Limb (tissue), 2 donors: ENCODE data around the gene SLC34A1.
"Not testable (repeated sequence)": the region's sequence is repeated elsewhere in the genome, so short reads cannot be mapped to it uniquely, and the experiment has no call there.

Source experiments
- DNase-seq, 2 donors: peaks; one replicate each; pipeline ENCODE4 v3.0.0-alpha.2; 2016; ENCODE audit errors: extremely low spot score in 2 of 2

Gene SLC34A1

DNA sequence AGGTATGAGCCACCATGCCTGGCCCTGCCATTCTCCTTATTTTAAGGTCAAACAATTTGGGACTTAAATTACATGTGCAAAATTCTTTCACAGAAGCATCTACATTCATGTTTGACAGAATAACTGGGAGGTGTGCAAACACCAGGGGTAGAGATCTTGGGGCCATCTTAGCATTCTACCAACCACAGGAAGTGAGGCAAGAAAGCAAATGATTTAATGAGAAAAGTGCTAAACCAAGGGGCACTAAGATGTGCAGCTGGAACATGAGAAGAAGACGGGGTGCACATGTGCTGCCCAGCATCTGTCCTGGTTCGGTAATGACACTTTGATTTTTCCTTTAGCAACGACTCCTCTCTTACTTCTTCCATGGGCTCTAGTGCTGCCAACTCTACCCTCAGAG, 26.3 kb downstream of the SLC34A1 start:
- DNase-seq = no peak

DNA sequence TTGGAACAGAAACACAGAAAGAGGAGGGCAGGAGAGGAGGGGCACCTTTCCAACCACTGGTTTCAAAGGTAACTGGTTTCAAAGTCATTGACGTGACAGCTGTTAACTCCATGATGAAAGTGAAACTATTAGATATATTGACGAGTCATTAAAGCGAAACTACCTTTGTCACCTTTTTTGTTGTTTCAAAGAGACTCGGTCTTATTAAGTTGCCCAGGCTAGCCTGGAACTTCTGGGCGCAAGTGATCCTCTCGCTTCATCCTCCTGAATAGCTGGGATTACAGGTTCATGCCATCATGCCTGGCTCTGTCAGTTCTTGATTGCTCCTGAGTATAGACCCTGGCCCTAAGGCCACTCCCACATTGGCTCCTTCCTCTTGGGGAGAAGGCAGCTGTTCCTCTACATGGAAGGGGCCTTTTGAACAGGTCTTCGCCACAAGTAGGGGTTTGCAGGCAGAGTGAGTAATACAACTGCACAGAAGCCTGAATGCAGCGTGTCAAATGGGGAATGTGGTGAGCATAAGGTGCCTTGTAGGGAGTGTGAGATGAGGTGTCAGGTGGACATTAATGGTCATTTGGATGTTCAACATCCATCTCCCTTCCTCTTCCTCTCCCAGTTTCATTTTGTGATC, 28.5 kb downstream of the SLC34A1 start:
- no peak for DNase-seq

DNA sequence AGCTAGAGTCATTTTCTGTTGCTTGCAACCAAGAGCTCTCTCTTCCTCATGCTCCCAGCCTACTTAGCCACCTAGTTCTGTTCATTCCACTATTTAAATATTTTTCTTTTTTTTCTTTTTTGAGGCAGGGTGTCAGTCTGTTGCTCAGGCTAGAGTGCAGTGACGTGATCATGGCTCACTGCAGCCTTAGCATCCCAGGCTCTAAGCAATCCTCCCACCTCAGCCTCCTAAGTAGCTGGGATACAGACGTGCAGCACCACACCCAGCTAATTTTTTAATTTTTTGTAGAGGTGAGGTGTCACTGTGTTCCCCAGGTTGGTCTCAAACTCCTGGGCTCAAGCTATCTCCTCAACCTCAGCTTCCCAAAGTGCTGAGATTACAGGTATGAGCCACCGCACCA, 30.2 kb downstream of the SLC34A1 start:
- DNase-seq = no peak

DNA sequence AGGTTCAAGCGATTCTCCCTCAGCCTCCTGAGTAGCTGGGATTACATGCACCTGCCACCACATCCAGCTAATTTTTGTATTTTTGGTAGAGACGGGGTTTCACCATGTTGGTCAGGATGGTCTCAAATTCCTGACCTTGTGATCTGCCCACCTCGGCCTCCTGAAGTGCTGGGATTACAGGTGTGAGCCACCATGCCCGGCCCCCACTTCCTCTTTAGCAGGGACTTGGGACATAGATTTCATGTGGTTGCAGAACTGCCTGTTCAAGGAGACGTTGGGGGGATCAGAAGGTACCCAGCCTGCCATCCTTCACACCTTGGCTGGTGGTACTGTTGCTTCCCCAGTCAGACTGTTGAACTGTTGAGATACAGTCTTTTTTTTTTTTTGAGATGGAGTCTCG, 32.8 kb downstream of the SLC34A1 start:
- DNase-seq = not testable (repeated sequence)

DNA sequence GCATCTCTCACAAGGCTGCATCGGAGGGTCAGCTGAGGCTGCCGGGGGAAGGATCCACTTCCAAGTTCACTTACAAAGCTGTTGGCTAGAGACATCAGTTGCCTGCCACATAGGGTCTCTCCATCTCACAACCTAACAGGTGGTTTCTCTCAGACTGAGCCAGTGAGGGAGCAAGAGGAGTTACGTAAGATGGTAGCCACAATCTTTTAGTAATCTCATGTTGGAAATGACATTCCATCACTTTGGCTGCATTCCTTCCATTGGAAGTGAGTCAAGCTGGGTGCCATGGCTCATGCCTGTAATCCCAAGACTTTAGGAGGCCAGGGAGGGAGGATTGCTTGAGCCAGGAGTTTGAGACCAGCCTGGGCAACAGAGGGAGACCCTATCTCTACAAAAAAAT, 34.8 kb downstream of the SLC34A1 start:
- DNase-seq = no peak

DNA sequence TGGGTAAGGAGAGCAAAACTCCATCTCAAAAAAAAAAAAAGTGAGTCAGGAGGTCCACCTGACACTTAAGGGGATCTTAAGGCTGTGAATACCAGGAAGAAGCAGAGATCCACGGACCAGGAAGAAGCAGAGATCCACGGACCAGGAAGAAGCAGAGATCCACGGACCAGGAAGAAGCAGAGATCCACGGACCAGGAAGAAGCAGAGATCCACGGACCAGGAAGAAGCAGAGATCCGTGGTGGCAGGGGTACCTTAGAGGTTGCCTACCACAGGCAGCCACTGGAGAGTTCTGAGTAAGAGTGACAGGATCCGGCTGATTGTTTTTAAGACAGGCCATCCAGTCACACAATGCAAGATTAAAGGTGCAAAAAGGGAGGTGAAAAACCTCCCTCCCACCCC, 36.2 kb downstream of the SLC34A1 start:
- not testable (repeated sequence) for DNase-seq

DNA sequence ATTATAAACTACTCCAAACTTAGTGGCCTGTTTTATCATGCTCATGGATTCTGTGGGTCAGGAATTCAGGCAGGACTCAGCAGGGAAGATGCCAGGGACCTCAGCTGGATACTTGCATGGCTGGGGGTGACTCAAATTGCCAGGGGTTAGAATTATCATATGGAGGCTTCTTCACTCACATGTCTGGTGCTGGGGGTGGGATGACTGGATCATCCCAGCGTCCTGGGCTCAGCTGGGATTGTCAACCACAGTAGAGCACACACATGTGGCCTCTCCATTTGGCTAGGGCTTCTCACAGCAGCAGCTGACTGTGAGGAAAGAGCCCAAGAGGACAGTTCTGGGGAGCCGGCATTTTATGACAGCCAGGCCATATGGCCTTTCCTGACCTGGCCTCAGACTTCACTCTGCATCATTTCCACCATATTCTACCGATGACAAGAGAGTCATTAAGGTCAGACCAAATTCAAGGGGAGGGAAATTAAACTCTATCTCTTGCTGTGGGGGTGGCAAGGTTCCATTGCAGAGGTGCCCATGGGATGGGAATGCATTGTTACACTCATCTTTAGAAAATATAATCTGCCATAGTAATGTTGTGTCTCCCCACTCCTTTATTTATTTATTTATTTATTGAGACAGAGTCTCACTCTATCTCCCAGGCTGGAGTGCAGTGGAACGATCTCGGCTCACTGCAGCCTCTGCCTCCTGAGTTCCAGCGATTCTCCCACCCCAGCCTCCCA, 37.0 kb downstream of the SLC34A1 start:
- no peak for DNase-seq

DNA sequence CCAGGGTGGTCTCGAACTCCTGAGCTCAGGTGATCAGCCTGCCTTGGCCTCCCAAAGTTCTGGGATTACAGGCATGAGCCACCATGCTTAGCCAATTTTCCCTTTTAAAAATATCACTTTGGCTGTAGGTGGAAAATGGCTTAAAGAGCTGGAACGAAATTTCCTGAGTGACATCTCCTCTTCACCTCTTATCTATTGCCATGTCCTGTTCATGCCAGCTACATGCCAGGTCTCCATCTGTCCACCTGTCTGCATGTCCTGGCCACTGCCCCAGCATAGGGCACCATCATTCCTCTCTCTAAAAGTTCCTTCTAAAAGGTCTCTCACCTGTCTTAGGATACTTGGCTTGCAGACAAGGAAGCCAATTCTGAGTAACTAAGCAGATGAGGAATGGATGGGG, 39.4 kb downstream of the SLC34A1 start:
- no peak for DNase-seq

DNA sequence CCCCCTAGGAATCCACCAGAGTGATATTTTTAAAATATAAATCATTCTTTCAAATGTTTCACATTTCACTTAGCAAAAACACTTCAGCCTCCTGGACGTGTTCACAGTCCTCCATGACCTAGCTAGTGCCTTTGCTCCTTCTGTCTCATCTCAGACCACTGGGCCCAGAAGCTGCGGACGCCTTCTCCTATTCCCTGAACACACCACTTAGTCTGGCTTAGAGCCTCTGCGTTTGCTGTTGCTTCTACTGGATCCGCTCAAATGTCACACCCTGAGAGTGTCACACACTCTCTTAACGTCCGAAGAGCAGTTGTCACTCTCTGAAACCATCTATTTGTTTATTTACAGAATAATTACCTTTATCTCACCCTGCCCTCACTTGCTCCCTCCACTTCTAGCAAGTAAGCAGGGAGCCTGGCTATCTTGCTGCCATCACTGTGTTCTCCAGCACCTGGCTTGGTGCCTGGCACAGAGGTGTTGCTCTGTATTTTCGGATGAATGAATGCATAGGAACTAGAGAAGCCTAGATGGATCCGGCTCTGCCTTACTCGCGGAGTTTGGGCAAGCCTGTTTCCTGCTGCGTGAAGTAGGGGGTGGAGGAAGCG, 41.1 kb downstream of the SLC34A1 start:
- DNase-seq = no peak

DNA sequence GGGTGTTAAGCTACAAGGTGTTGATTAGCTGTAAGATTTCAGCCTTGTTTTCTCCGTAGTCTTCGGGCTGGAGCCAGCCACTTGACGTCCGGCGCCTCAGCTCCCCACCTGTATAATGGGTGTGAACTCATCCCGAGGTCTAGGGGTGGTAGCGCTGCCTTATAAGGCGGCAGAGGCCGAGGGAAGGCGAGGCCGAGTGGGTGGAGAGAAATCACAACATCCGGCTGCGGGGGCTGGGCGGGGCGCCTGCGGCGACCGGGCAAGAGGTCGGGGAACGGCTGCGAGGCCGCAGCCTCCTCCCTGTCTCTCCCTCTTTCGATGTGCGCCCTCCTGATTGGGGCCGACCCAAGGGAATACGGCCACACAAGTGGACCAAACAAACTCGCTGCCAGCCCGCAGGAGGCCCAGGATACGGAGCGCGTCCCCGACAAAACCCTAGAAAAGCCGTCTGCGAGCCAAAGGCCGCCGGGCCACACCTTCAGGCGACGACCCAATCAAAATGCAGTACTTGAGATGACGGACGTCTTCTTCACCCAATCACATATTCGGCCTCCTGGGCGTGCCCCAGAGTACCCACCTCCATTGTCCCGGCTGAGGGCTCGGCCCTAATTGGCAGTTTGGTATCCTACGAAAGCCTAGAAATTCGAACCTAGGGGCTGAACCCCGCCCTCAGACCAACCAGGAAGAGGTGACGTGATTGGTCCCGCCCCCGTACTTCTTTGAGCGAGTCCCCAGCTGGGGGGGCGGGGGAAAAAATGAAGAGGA, 41.7 kb downstream of the SLC34A1 start:
- peak; percentile 99 to 100 for DNase-seq

DNA sequence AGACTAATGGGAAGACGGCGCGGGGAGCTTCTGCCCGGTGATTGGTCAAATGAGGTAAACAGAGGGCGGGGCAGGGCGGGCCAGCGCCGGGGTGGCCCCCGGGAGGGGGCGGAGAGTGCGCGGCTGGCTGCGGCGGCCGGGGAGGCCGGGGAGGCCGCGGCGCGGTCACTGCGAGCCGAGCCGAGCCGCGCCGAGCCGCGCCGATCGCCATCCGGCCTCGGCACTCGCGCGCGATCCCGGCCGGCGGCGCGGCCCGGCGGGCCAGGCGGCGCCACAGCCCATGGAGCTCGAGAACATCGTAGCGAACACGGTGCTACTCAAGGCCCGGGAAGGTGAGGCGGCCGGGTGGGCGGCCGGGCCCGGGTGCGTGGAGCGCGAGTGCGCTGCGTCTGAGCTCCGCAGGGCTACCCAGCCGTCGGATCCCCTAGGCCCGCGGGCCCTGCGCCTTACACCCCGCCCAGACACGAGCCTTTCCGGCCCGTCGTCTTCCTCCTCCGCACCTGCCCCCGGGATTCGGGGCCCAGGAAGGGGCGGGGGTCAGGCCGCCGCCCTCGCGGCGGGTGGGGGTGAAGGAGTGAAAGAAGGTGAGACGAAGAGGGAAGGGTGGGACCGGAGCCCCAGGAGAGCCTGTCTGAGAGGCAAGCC, 42.5 kb downstream of the SLC34A1 start, which contains the start of gene GRK6:
Gene GRK6 (plus strand): TSS at position 111 of the 645 bp plus-strand sequence. CDS start 170 bp downstream, at position 281.
- DNase-seq = no peak

DNA sequence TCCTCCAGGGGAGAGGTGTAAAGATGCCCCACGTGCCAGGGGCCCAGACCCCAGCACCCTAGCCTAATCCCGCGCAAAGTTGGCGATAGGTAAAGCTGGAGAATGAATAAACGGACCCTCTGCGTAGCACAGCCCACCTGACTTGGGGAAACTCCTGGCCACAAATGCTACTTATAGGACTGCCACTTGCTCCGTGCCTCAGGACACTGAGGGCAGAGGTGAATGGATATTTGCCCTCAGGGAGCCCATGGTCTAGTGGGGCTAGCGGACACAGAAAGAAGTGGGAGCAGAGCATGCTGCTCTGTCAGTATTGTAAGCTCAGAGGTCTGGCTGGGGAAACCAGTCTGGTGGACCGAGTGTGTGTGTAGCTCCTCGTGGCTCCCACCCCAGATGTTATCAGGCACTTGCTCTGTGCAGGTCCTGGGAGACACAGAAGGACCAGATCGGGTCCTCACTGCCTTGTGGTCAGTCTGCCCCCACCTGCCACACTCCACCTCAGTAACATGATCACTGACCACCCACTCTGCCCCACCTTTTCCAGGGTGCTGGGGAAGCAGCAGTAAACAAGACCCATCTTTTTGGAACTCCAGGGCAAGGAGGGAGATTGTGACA, 43.1 kb downstream of the SLC34A1 start:
- DNase-seq = peak in 1 of 2 donors; percentile 30

DNA sequence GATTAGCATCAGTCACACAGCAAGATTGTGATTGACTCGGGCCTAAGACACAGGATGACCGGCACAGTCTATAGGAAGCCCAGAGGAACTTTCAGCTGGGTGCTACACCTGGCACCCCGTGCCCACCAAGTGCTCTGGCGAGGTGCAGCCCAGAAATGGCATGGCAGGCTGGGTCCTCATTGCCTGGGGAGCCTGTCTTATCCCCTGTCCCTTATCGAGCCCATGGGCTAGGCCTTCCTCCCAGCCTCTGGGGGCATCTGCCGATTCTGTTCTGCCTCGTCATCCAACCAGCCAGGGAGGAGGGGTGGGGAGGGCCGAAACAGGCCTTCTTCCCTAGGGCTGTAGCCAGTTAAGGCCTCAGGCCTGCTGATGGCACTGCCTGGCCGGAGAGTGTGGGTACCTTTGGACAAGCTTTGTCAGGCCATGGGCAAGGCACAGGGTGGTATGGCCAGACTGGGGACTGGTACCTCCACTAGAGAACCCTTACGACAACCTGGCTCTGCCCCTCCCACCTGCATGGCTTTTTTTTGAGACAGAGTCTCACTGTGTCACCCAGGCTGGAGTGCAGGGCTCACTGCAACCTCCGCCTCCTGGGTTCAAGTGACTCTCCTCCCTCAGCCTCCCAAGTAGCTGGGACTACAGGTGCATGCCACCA, 43.8 kb downstream of the SLC34A1 start:
- DNase-seq = peak in 1 of 2 donors; percentile 33

DNA sequence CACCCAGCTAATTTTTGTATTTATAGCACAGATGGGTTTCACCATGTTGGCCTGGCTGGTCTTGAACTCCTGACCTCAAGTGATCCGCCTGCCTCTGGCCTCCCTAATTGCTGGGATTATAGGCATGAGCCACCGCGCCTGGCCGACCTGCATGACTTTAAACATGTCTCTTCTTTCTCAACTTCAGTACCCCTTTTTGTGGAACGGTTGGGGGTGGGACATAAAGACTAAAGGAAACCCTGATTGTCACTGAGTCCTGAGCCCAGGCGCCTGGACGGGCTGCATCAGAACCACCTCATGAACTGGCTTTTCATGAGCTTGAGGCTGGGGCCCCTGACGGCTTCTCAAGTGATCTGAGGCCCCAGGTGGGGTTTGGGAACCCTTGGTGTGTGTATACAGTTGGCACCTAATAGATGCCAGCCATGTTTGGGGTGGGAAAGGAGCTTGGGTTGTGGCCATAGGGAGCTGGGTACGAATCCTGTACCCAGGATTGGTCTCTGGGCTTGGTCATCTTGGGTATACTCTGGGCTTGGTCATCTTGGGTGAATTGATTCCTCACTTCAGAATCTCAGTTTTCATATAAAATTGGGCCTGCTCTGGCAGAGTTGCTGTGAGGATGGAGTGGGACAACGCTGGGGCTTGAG, 44.5 kb downstream of the SLC34A1 start:
- DNase-seq = no peak

DNA sequence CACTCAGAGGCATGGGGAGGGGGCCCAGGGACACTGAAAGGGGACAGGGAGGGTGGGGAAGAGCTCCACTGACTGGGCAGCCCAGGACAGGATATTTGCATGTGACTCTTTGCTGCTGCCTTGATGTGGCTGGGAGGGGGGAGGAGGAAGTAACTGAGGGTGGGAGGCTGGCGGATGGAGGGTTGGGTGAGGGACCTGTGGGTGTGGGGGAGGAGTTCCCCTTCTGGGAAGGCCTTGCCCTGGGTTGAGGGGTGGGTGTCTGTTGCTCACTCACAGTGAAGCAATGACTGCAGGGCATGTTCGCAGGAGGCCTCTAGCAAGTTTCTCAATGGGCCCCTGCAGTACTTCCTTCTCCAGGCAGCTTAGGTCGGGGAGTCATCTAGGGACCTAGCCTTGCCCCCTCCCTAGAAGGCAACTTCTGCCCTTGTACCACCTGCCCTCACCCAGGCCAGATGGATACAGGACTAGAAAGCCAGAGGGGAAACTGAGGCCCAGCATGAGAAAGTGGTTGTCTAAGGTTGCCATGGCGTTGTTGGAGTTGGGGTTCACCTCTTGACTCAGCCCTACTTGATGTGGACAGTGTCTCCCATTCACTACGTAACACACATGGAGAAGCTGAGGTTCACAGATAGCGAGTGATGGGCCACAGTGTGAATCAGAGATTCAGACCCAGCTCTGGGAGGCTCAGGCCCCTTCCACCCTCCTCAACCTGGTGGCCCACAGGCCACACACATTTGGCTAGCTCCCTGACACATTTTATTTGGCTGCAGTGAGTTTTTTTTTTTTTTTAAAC, 45.2 kb downstream of the SLC34A1 start:
- DNase-seq = peak in 1 of 2 donors; percentile 28

DNA sequence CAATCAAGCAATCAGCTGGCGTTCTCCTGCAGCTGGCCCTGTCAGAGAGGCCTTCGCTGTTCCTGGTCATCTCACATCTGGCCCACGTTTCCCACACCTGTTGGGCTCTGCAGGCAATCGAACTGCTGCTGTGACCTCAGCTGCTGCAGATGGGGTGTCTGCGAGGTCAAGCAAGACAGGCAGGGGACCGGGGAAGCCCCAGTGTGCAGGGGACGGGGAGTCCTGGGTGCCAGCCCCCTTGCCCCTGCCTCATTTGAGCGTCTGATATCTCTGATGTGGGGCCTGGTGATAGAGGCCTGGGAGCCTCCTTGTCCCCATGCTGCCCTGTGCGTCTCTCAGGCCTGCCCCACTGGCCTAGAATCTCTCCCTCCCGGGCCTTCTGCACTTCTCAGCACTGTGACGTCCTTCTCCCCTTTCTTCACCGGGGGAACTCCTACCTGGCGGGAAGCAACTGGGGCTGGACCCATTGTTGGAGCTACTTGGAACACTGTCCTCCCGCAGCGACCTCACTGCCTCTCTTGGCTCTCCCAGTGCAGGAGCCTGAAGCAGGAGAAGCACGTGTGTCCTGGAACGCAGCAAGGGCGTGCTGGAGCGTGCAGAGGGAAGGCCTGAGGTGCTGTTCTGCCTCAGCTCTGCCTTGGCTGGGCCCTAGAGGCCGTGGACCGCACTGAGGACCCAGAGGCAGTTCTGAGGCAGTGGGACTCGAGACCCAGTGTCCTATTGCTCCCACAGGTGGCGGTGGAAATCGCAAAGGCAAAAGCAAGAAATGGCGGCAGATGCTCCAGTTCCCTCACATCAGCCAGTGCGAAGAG, 46.1 kb downstream of the SLC34A1 start:
- peak in 1 of 2 donors; percentile 30 for DNase-seq

DNA sequence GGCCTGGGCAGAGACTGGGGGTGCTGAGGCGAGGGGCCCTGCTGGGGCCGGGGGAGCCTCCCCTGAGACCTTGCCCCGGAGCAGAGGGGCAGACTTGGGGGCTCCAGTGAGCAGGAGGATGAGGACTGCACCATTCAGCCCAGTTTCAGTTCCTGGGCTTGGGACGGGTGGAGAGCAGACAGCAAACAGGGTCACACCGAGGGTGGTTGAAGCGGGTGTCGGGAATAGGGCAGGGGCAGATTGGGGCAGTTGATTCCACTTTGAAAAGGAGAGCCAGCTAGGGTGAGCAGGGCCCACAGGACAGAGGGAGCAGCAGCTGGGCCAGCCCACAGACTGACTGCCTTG, 46.7 kb downstream of the SLC34A1 start:
- DNase-seq = no peak
